GM12873 (cell line): Measurements from ENCODE around the gene GABRR2.

Source experiments
- CTCF ChIP-seq: IDR thresholded peaks from 2 replicates; pipeline ENCODE4 v1.5.1; 2012; ENCODE audit warnings: low read depth, mild to moderate bottlenecking, moderate library complexity, low read length, control low read depth; ENCODE audit not compliant: insufficient read depth; ENCODE audit errors: missing control alignments

GABRR2 gene

DNA sequence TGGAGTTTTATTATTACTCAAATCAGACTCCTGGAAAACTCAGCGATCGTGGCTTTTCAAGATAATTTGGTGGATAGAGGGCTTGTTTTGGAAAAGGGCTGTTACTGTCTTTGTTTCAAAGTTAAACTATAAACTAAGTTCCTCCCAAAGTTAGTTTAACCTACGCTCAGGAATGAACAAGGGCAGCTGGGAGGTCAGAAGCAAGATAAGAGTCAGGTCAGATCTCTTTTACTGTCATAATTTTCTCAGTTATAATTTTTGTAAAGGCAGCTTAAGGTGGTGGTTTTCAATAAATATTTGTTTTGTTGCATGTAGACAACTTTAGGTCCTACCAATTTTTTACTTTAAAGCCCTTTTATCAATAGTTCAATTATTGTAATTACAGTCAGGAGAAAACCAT lies 9.2 kb upstream of the GABRR2 start:
- TF ChIP-seq CTCF = no peak

GRCh38 chr6:89323511-89323971 lies 8.4 kb upstream of the GABRR2 start:
- TF ChIP-seq CTCF = no peak

GRCh38 chr6:89321131-89321970 lies 6.3 kb upstream of the GABRR2 start:
- no peak for TF ChIP-seq CTCF

- TF ChIP-seq CTCF = no peak
These were observed 5.0 kb upstream of the GABRR2 start for GRCh38 chr6:89320012-89320559.

DNA sequence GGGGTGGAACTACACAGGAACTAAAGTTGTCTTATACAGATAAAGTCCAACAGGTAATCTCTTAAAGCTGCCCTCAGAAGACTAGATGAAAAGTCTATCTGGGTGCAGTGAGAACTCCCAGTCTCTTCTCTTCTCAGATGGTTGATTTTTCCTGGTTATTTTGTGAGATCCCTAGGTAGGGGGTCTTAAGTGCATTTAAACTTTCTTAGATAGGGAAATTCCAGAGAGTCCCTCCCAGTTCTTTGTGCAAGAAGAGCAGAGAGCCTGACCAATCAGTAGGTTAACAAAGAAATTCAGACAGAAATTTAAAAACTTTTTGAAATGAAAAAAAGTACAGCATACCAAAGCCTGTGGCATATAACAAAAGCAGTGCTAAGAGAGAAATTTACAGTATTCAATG lies 2.0 kb upstream of the GABRR2 start:
- TF ChIP-seq CTCF = no peak

GRCh38 chr6:89314692-89315091 lies 407 bp downstream of the GABRR2 start:
- no peak for TF ChIP-seq CTCF

DNA sequence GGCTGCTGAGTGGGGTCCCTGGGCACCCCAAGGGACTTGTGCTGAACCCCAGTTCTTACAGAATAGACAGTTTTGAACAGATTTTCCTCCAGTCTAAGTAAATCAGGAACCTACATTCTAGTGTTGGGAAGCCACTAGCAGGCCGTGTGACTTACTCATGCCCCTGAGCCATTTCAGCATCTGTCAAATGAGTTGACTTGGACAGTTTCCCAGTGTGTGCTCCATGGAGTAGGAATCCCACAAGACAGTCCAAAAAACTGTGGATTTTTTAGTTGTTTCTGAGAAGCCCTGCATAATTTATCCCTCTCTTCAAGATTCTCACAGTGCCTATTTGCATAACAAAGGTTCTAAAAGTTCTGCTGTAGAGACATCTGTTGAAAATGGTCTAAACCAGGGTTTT lies 2.1 kb downstream of the GABRR2 start:
- no peak for TF ChIP-seq CTCF
